Measurements from ENCODE around the gene CCDC27. TPM values are rescaled to one million over a fixed set of nuclear protein-coding genes. Genes with fewer than 3 reads are reported as not detected.

Gene CCDC27
- total RNA-seq, 1 donor from 2014 or later, result not detected

DNA sequence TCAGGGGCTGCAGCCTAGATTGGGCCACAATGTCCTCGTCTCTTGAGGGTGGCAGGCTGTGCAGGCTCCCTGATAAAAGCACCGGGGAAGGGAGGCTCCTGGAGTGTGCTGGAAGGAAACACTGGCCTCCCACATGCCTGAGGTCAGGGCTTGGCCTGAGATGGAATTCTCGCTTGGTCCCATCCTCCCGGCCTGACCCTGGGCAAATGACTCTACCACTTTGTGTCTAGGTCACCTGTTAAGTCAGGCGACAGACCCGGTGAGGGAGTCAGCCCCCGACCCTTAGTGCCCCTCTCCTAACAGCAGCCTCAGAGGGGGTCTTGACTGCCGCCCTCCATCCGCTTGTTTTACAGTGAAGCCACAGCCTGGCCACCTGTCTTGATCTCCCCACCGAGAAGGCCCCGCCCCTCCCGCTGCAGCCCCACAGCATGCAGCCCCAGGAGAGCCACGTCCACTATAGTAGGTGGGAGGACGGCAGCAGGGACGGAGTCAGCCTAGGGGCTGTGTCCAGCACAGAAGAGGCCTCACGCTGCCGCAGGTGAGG lies 22.8 kb downstream of the CCDC27 start:
- Histone ChIP-seq H3K4me1 (peaks cover 0 to 8% of the 10 kb centered on the region in 2 donors), H3K4me3 (no peak overlapping the region), H3K27me3 (no peaks in the 10 kb centered on the region), H3K27ac (no peak overlapping the region), H3K9me3 (no peaks in the 10 kb centered on the region), H3K36me3 (peaks cover 9 to 13% of the 10 kb centered on the region in 2 donors)
- intact Hi-C loops (cut with DNase I), result no loop called here
- no peak for DNase-seq (ENCODE audit: low spot score in 2 of 2)
- TF ChIP-seq, protein P1, sequence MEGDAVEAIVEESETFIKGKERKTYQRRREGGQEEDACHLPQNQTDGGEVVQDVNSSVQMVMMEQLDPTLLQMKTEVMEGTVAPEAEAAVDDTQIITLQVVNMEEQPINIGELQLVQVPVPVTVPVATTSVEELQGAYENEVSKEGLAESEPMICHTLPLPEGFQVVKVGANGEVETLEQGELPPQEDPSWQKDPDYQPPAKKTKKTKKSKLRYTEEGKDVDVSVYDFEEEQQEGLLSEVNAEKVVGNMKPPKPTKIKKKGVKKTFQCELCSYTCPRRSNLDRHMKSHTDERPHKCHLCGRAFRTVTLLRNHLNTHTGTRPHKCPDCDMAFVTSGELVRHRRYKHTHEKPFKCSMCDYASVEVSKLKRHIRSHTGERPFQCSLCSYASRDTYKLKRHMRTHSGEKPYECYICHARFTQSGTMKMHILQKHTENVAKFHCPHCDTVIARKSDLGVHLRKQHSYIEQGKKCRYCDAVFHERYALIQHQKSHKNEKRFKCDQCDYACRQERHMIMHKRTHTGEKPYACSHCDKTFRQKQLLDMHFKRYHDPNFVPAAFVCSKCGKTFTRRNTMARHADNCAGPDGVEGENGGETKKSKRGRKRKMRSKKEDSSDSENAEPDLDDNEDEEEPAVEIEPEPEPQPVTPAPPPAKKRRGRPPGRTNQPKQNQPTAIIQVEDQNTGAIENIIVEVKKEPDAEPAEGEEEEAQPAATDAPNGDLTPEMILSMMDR (IDR thresholded peaks at IDR 0.05), result no peak

DNA sequence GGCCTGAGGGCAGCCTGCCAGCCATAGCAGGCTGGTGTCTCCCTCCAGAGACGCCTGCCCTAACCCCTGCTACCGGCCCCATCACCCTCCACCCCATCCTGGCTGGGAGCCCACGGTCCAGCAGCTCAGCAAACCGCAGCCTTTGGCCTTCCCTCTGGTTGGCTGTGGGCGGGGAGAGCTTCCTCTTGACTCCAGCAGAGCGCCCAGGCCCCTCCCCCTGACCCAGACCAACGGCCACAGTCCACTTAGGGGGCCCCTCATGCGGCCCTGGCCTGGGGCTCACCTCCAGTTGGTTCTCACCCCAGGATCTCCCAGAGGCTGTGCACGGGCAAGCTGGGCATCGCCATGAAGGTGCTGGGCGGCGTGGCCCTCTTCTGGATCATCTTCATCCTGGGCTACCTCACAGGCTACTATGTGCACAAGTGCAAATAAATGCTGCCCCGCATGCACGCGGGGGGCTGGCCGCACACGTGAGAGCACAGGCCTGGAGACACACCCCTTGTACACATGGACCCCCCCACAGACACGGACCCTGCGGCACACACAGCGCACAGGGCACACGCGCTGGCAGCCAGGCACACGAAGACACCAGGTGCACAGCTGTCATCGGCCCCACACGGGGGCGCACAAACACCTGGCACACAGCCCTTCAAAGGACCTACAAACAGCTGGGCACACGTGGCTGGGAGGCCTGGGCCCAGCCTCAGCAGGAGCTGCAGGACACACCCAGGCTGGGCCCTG lies 23.4 kb downstream of the CCDC27 start:
- Histone ChIP-seq H3K4me1 (peaks cover 0 to 8% of the 10 kb centered on the region in 2 donors), H3K9me3 (no peaks in the 10 kb centered on the region), H3K36me3 (peaks cover 15 to 20% of the 10 kb centered on the region in 2 donors), H3K27me3 (no peaks in the 10 kb centered on the region), H3K4me3 (no peak overlapping the region), H3K27ac (no peak overlapping the region)
- intact Hi-C loops (cut with DNase I), result no loop called here
- TF ChIP-seq, protein P1 (IDR thresholded peaks at IDR 0.05), result no peak
- no peak for DNase-seq (ENCODE audit: low spot score in 2 of 2)

DNA sequence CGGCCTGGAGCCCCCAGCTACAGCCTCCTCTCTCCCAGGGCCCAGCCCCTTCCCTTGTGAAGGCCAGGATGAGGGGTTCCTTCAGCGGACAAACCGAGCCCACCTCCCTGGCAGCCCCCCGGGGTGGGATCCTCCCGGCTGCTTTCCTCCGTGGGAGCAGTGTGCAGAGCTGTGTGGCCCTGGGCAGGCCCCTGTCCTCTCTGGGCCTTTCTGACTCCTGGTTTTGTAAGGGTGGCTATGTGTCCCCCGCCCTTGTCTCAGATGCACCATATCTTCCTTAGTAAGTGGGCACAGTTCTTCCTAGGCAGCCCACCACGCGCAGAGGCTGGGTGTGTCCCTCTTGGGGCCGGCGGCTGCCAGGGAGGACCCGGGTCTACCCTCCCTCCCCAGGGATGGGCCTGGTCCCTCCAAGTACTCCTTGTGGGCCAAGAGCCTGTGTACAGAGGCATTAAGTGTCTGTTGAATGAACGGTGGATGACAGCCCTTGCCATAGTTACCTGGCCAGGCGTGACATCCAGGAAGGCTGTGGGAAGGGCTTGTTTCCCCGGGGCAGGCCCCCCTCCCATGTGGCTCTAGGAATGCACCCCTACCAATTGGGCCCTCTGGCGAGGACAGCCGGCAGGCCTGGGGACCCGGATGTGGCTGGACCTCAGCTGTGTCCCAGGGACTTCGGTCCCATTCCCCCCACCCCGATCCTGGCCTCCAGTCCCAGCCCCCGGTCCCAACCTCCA lies 24.1 kb downstream of the CCDC27 start:
- peaks cover 22 to 27% of the 10 kb centered on the region in 2 donors for H3K36me3 ChIP-seq
- H3K9me3 ChIP-seq, result no peaks in the 10 kb centered on the region
- DNase-seq (ENCODE audit: low spot score in 2 of 2), result no peak
- no peaks in the 10 kb centered on the region for H3K27me3 ChIP-seq
- intact Hi-C loops (cut with DNase I), result no loop called here
- no peak overlapping the region for H3K4me3 ChIP-seq
- H3K27ac ChIP-seq, result no peak overlapping the region
- TF ChIP-seq, protein P1 (IDR thresholded peaks at IDR 0.05), result no peak
- peaks cover 0 to 8% of the 10 kb centered on the region in 2 donors for H3K4me1 ChIP-seq

DNA sequence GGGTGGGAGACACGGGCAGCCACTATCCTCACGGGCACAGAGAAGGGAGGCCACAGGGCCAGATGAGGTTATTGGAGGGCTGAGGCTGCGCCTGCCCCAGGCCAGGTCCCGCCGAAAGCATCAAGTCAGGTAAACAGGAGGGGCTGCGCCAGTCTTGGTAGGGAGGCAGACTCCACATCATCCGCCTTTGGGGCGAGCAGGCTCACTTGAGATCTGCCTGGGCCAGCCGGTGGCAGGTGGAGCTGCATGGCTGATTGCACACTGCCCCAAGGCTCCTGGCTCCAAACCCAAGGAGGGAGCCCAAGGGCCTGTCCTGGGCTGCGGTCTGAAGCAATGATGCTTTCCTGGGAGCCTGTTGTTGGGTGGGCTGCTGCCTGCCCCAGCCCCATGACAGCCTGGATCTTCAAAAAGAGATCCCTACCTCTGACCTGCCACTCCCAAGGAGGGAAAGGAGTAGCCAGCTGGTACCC lies 24.9 kb downstream of the CCDC27 start:
- Histone ChIP-seq H3K36me3 (peaks cover 29 to 34% of the 10 kb centered on the region in 2 donors), H3K4me3 (no peak overlapping the region), H3K27me3 (no peaks in the 10 kb centered on the region), H3K27ac (no peak overlapping the region), H3K9me3 (no peaks in the 10 kb centered on the region), H3K4me1 (peaks cover 0 to 1% of the 10 kb centered on the region in 2 donors)
- DNase-seq (ENCODE audit: low spot score in 2 of 2), result no peak
- TF ChIP-seq, protein P1 (IDR thresholded peaks at IDR 0.05), result no peak
- intact Hi-C loops (cut with DNase I), result no loop called here

DNA sequence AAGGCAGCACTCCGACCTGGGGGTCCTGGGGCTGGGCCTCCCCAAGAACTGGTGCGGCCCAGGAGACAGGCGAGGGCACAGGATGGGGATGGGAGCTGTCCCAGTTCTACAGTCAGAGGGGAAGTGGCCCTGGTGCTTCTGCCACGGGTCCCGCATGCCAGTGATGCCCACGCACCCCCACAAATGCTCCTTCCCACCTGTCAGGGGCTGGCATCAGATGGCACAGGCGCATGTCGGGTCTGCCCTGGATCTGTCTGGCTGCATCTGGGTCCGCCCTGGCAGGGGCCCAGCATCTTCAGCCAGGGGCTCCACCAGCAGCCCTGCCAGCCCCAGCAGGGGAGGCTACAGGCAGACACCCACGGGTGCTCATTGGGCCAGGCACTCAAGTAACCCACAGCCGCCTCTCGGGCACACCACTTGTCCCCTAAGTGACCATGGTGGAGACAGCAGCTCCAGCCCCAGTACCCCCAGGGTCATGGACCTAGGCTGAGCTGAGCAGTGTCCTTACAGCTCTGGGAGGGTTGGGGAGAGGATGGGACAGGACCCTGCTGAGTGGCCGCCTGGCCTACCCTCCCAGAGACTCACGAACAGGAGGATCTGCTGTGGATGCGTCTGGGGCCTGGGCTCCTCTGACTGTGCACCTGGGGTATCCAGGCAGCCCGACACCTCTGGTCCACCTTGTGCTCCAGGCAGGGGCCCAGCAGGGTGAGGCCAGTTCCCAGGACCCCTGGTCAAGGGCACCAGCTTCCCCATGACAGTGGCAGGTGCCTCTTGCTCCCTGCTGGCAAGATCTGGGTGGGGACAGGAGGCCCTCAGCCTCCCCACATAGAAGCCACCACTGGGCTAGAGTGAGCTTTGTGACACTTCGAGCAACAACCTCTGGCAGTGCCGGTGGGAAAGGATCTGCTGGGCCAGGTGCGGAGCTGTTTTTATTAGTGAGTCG lies 25.7 kb downstream of the CCDC27 start:
- TF ChIP-seq, protein P1 (IDR thresholded peaks at IDR 0.05), result no peak
- intact Hi-C loops (cut with DNase I), result no loop called here
- no peak overlapping the region for H3K4me3 ChIP-seq
- H3K9me3 ChIP-seq, result no peaks in the 10 kb centered on the region
- peaks cover 37 to 42% of the 10 kb centered on the region in 2 donors for H3K36me3 ChIP-seq
- no peak overlapping the region for H3K27ac ChIP-seq
- no peak for DNase-seq (ENCODE audit: low spot score in 2 of 2)
- H3K4me1 ChIP-seq, result no peaks in the 10 kb centered on the region
- H3K27me3 ChIP-seq, result no peaks in the 10 kb centered on the region

Measured in ascending aorta (tissue), 2 donors.